ENCODE data around the gene SLC2A2. TPM values are rescaled to one million over a fixed set of nuclear protein-coding genes. Genes with fewer than 3 reads are reported as not detected.
A peak's percentile ranks its signal among the peaks of the same experiment; 100 is the strongest.

Gene SLC2A2
- total and polyA plus RNA-seq, 3 donors from 2014 or later = 0.12 TPM; not detected in 2

GRCh38 chr3:171039674-171040073, 13.2 kb upstream of the SLC2A2 start:
- H3K36me3 ChIP-seq (ENCODE audit: low read depth, missing control alignments) = no peaks in the 10 kb centered on the region

GRCh38 chr3:171038342-171038741, 11.8 kb upstream of the SLC2A2 start:
- no peaks in the 10 kb centered on the region for H3K36me3 ChIP-seq (ENCODE audit: low read depth, missing control alignments)
- TF ChIP-seq CTCF (IDR thresholded peaks at IDR 0.05) = no peak
- TF ChIP-seq POLR2A (IDR thresholded peaks at IDR 0.05) = no peak
- no peaks in the 10 kb centered on the region for H3K27me3 ChIP-seq
- WGBS, 2 donors = 52 to 58% methylated on average over 1 of the region's 1 CpG
- intact Hi-C loops (cut with DNase I; ENCODE audit: low total_unique reads) = no loop called here
- H3K4me3 ChIP-seq = no peak overlapping the region
- H3K9me3 ChIP-seq = no peaks in the 10 kb centered on the region
- no peaks in the 10 kb centered on the region for H3K4me1 ChIP-seq
- no peak overlapping the region for H3K27ac ChIP-seq
- DNase-seq = no peak

More at GRCh38 chr3:171039674-171040073, 13.2 kb upstream of the SLC2A2 start:
- H3K4me1 ChIP-seq = no peaks in the 10 kb centered on the region
- H3K9me3 ChIP-seq = no peaks in the 10 kb centered on the region
- H3K27ac ChIP-seq = no peak overlapping the region
- H3K27me3 ChIP-seq = no peaks in the 10 kb centered on the region
- intact Hi-C loops (cut with DNase I; ENCODE audit: low total_unique reads) = no loop called here
- no peak for DNase-seq
- TF ChIP-seq CTCF (IDR thresholded peaks at IDR 0.05) = no peak
- TF ChIP-seq POLR2A (IDR thresholded peaks at IDR 0.05) = no peak
- 82 to 91% methylated on average over 1 of the region's 1 CpG for WGBS, 2 donors
- no peak overlapping the region for H3K4me3 ChIP-seq

GRCh38 chr3:171028779-171029232, 2.3 kb upstream of the SLC2A2 start:
- H3K9me3 ChIP-seq = no peaks in the 10 kb centered on the region
- H3K4me1 ChIP-seq = no peaks in the 10 kb centered on the region
- intact Hi-C loops (cut with DNase I; ENCODE audit: low total_unique reads) = no loop called here
- TF ChIP-seq CTCF (IDR thresholded peaks at IDR 0.05) (no peak), POLR2A (IDR thresholded peaks at IDR 0.05) (no peak)
- DNase-seq = no peak
- no peaks in the 10 kb centered on the region for H3K27me3 ChIP-seq
- peak overlapping the region; percentile 13 to 20 for H3K4me3 ChIP-seq
- 29 to 30% methylated on average over 8 of the region's 8 CpGs for WGBS, 2 donors
- no peak overlapping the region for H3K27ac ChIP-seq
- H3K36me3 ChIP-seq (ENCODE audit: low read depth, missing control alignments) = no peaks in the 10 kb centered on the region

GRCh38 chr3:171028025-171028778, 1.7 kb upstream of the SLC2A2 start:
- TF ChIP-seq POLR2A (IDR thresholded peaks at IDR 0.05) (no peak), CTCF (IDR thresholded peaks at IDR 0.05) (no peak)
- Histone ChIP-seq H3K4me1 (no peaks in the 10 kb centered on the region), H3K27ac (no peak overlapping the region), H3K36me3 (ENCODE audit: low read depth, missing control alignments) (no peaks in the 10 kb centered on the region), H3K27me3 (no peaks in the 10 kb centered on the region), H3K9me3 (no peaks in the 10 kb centered on the region), H3K4me3 (peak overlapping the region; percentile 13 to 20)
- WGBS, 2 donors = 14 to 17% methylated on average over 39 of the region's 39 CpGs
- intact Hi-C loops (cut with DNase I; ENCODE audit: low total_unique reads) = no loop called here
- DNase-seq = peak; percentile 33

- intact Hi-C loops (cut with DNase I; ENCODE audit: low total_unique reads) = no loop called here
- H3K9me3 ChIP-seq = no peaks in the 10 kb centered on the region
These were observed 3.0 kb downstream of the SLC2A2 start for GRCh38 chr3:171023566-171023965.

More at GRCh38 chr3:171023566-171023965, 3.0 kb downstream of the SLC2A2 start:
- Histone ChIP-seq H3K27me3 (no peaks in the 10 kb centered on the region), H3K4me1 (no peaks in the 10 kb centered on the region), H3K36me3 (ENCODE audit: low read depth, missing control alignments) (no peaks in the 10 kb centered on the region), H3K4me3 (no peak overlapping the region), H3K27ac (no peak overlapping the region)
- DNase-seq = no peak
- TF ChIP-seq POLR2A (IDR thresholded peaks at IDR 0.05) (no peak), CTCF (IDR thresholded peaks at IDR 0.05) (no peak)
